Lung (tissue), 12 donors: ENCODE results near the gene SCO1. TPM values are rescaled to one million over a fixed set of nuclear protein-coding genes. Genes with fewer than 3 reads are reported as not detected.

Experiments
- ATAC-seq: fragments of 200-7000 bp; cut with Tn5 transposase; one replicate; pipeline ENCODE4 v1.9.1; 2020; ENCODE audit warnings: moderate number of reproducible peaks; ENCODE audit not compliant: insufficient read depth, low FRiP score
- DNase-seq, 3 donors: peaks; one replicate each; pipeline ENCODE4 v3.0.0-alpha.2; 2013 to 2017
- H3K27ac ChIP-seq, 2 donors: one replicate each; pipeline ENCODE4 v1.5.1; 2013; ENCODE audit warnings: mild to moderate bottlenecking in 2 of 2, moderate library complexity in 2 of 2, control low read depth in 1 of 2, inconsistent platforms in 1 of 2, low read depth in 1 of 2, low read length in 1 of 2
- H3K27me3 ChIP-seq, 3 donors: one replicate each; pipeline ENCODE4 v1.5.1; 2013; ENCODE audit warnings: low read length in 2 of 3; ENCODE audit not compliant: control insufficient read depth in 3 of 3, insufficient read depth in 3 of 3
- H3K36me3 ChIP-seq, 4 donors: one replicate each; pipeline ENCODE4 v1.5.1; 2013; ENCODE audit warnings: low read length in 4 of 4, mild to moderate bottlenecking in 1 of 4, moderate library complexity in 1 of 4; ENCODE audit not compliant: control insufficient read depth in 4 of 4, insufficient read depth in 4 of 4
- H3K4me1 ChIP-seq, 5 donors: one replicate each; pipeline ENCODE4 v1.5.1; 2013; ENCODE audit warnings: low read length in 5 of 5, mild to moderate bottlenecking in 2 of 5, moderate library complexity in 1 of 5; ENCODE audit not compliant: control insufficient read depth in 5 of 5, insufficient read depth in 5 of 5
- H3K4me3 ChIP-seq: one replicate; pipeline ENCODE4 v1.5.1; 2013; ENCODE audit warnings: mild to moderate bottlenecking, control low read depth, moderate library complexity
- H3K9ac ChIP-seq, 2 donors: one replicate each; pipeline ENCODE4 v1.5.1; 2013; ENCODE audit warnings: low read length in 2 of 2, control low read depth in 1 of 2; ENCODE audit not compliant: insufficient read depth in 1 of 2
- H3K9me3 ChIP-seq, 4 donors: one replicate each; pipeline ENCODE4 v1.5.1; 2013; ENCODE audit warnings: low read length in 3 of 4, mild to moderate bottlenecking in 1 of 4, moderate library complexity in 1 of 4; ENCODE audit not compliant: control insufficient read depth in 4 of 4, insufficient read depth in 3 of 4
- CTCF ChIP-seq: IDR thresholded peaks from 2 replicates; pipeline ENCODE4 v1.5.1; 2012; ENCODE audit warnings: mild to moderate bottlenecking; ENCODE audit errors: control extremely low read depth, extremely low read depth
- WGBS, 2 donors: extraction: QIAGEN DNeasy Blood & Tissue Kit; methylation state at CpG; one replicate each; pipeline ENCODE4 v1.1.7; 2013; 5-methylcytosine and 5-hydroxymethylcytosine counted together
- polyA plus RNA-seq, 2 donors: library from polyadenylated mRNA; stranded (reverse); fragments of 200-250 nt; gene quantifications; one replicate each; pipeline ENCODE4 v1.2.1, GENCODE V29; 2013
- total RNA-seq, 2 donors: library from RNA; depleted of rRNA in 1 of 2; stranded (reverse); fragments of >200 nt in 1 of 2; gene quantifications; one replicate each; pipeline ENCODE4 v1.2.1, GENCODE V29; 2014 to 2021
- donor health status: control.
- donor health status: control.
- donor health status: Bipolar disorder and iron deficiency.
- donor health status: healthy.
- donor health status: DM: yes; HTN: yes; CAD: no.

Gene SCO1
- total and polyA plus RNA-seq, 4 donors, result 5.9 to 30.5 (median 25.5) TPM

- Histone ChIP-seq H3K27ac (no peak overlapping the region), H3K9ac (no peak overlapping the region), H3K27me3 (no peaks in the 10 kb centered on the region), H3K4me3 (no peak overlapping the region), H3K9me3 (no peaks in the 10 kb centered on the region), H3K36me3 (peaks cover 17 to 41% (median 26%) of the 10 kb centered on the region in 4 donors), H3K4me1 (peaks cover 0 to 2% (median 0%) of the 10 kb centered on the region in 5 donors)
- no peak for TF ChIP-seq CTCF
- 91 to 92% methylated on average over 5 of the region's 5 CpGs for WGBS, 2 donors
- no peak for ATAC-seq
- DNase-seq, result no peak
These were observed 8.4 kb upstream of the SCO1 start for GRCh38 chr17:10705727-10706126.

GRCh38 chr17:10702574-10702973 lies 5.2 kb upstream of the SCO1 start:
- H3K27me3 ChIP-seq, result no peaks in the 10 kb centered on the region
- H3K9me3 ChIP-seq, result no peaks in the 10 kb centered on the region
- H3K4me3 ChIP-seq, result no peak overlapping the region
- peaks cover 0 to 6% (median 2%) of the 10 kb centered on the region in 5 donors for H3K4me1 ChIP-seq
- 31 to 62% methylated on average over 2 of the region's 2 CpGs for WGBS, 2 donors
- H3K9ac ChIP-seq, result no peak overlapping the region
- peaks cover 8 to 21% (median 12%) of the 10 kb centered on the region in 4 donors for H3K36me3 ChIP-seq
- DNase-seq (peak in 1 of 3 donors; percentile 7), ATAC-seq (no peak)
- H3K27ac ChIP-seq, result no peak overlapping the region
- no peak for TF ChIP-seq CTCF

GRCh38 chr17:10699856-10700255 lies 2.5 kb upstream of the SCO1 start:
- DNase-seq (no peak), ATAC-seq (no peak)
- no peak for TF ChIP-seq CTCF
- WGBS, 2 donors, result 38 to 58% methylated on average over 1 of the region's 1 CpG
- Histone ChIP-seq H3K9me3 (no peaks in the 10 kb centered on the region), H3K9ac (no peak overlapping the region), H3K27ac (no peak overlapping the region), H3K4me1 (peaks cover 4 to 15% (median 8%) of the 10 kb centered on the region in 5 donors), H3K4me3 (no peak overlapping the region), H3K36me3 (peaks cover 3 to 8% (median 6%) of the 10 kb centered on the region in 4 donors), H3K27me3 (no peaks in the 10 kb centered on the region)
